K562 (cell line): ENCODE measurements around the gene THRSP. TPM values are rescaled to one million over a fixed set of nuclear protein-coding genes. Genes with fewer than 3 reads are reported as not detected.

Experiments used
- DMBX1 ChIP-seq: fragments of 250-450 bp; sonication (Bioruptor Pico); IDR thresholded peaks from 2 replicates; pipeline ENCODE4 v1.8.0; 2022; ENCODE audit warnings: inconsistent platforms, mild to moderate bottlenecking, moderate library complexity, borderline replicate concordance
- GABPA ChIP-seq: fragments of 200-800 bp; sonication (Bioruptor generic); conservative IDR thresholded peaks from 2 replicates; pipeline ENCODE4 v1.6.1; 2016; ENCODE audit warnings: low read depth, missing genetic modification characterization, missing compliant biosample characterization
- HSF4 ChIP-seq: fragments of 250-450 bp; sonication (Bioruptor Pico); IDR thresholded peaks from 2 replicates; pipeline ENCODE4 v2.1.2; 2022; ENCODE audit warnings: mild to moderate bottlenecking, moderate library complexity, borderline replicate concordance
- LEF1 ChIP-seq: fragments of 450-650 bp; IDR thresholded peaks from 2 replicates; pipeline ENCODE4 v1.6.1; 2016; ENCODE audit warnings: mild to moderate bottlenecking
- POLR2H ChIP-seq: IDR thresholded peaks from 2 replicates; pipeline ENCODE4 v1.6.1; 2016; ENCODE audit warnings: missing genetic modification characterization, low read depth, mild to moderate bottlenecking, control low read depth, missing compliant biosample characterization, moderate library complexity
- ZNF740 ChIP-seq, 3 experiments: fragments of 200-800 bp in 1 of 3; sonication (Bioruptor generic) in 1 of 3; sonication (generic) in 1 of 3; formaldehyde crosslinking in 1 of 3; IDR thresholded peaks; 2 replicates each; pipeline versions ENCODE4 v1.6.1 to v1.8.0; 2016 to 2022; ENCODE audit warnings: mild to moderate bottlenecking in 2 of 3, missing compliant biosample characterization in 2 of 3, missing genetic modification characterization in 2 of 3, missing genetic modification reagents in 1 of 3
- polyA plus RNA-seq, 8 experiments: library from polyadenylated mRNA; depleted of rRNA in 4 of 8; stranded (reverse) in 5 of 8; unstranded in 3 of 8; fragments of >200 nt; fragmentation: Nextera tagmentation in 2 of 8; fragmentation: Illumina TruSeq in 1 of 8; extraction: Ambion mirVana in 2 of 8; extraction: Trizol in 1 of 8; gene quantifications; 2 replicates each; pipeline versions ENCODE4 v1.2.1 to v1.2.3, GENCODE V29; 2011 to 2014; ENCODE audit warnings: inconsistent platforms in 1 of 8, missing spikeins in 1 of 8
- total RNA-seq, 7 experiments: library from RNA; depleted of rRNA in 6 of 7; stranded (reverse); fragments of >200 nt in 6 of 7; fragmentation: Illumina TruSeq in 2 of 7; extraction: Trizol in 2 of 7; gene quantifications; 2 replicates each; pipeline versions ENCODE4 v1.2.1 to v1.2.3, GENCODE V29; 2011 to 2021; ENCODE audit warnings: low replicate concordance in 1 of 7
- TF ChIP-seq, protein P1 (sequence below): fragments of 200-600 bp; sonication (generic); IDR thresholded peaks from one replicate; pipeline ENCODE4 v1.6.1; 2012; ENCODE audit warnings: mild to moderate bottlenecking, low read depth, low read length, inconsistent platforms
- TF ChIP-seq, protein P2 (sequence below): fragments of 450-650 bp; IDR thresholded peaks from 2 replicates; pipeline ENCODE4 v1.6.1; 2017; ENCODE audit warnings: antibody characterized with exemption, mild to moderate bottlenecking

The THRSP gene
- total and polyA plus RNA-seq, 9 of the 15 experiments (the other 6 are each of a cell fraction or from before 2014, with no cell fraction given), result 0.23 to 0.56 (median 0.31) TPM; not detected in 2

DNA sequence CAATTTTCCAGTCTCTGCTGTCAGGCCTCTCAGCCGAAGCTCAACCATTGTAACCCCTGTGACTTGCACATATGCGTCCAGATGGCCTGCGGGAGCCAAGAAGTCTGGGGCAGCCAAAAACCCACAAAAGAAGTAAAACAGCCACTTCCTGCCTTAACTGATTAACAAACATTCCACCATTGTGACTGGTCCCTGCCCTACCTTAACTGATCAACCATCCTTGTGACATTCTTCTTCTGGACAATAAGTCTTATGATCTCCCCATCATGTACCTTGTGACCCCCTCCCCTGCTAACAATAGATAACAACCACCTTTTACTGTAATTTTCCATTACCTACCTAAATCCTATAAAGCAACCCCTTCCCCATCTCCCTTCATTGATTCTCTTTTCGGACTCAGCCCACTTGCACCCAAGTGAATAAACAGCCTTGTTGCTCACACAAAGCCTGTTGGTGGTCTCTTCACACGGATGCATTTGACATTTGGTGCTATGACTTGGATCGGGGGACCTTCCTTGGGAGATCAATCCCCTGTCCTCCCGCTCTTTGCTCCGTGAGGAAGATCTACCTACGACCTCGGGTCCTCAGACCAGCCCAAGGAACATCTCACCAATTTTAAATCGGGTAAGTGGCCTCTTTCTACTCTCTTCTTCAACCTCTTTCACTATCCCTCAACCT lies 17.3 kb downstream of the THRSP start (continued):
- TF ChIP-seq POLR2H (tag), result peak; percentile 93
- TF ChIP-seq HSF4 (CRISPR knock-in tag), result no peak
- TF ChIP-seq, protein P1, sequence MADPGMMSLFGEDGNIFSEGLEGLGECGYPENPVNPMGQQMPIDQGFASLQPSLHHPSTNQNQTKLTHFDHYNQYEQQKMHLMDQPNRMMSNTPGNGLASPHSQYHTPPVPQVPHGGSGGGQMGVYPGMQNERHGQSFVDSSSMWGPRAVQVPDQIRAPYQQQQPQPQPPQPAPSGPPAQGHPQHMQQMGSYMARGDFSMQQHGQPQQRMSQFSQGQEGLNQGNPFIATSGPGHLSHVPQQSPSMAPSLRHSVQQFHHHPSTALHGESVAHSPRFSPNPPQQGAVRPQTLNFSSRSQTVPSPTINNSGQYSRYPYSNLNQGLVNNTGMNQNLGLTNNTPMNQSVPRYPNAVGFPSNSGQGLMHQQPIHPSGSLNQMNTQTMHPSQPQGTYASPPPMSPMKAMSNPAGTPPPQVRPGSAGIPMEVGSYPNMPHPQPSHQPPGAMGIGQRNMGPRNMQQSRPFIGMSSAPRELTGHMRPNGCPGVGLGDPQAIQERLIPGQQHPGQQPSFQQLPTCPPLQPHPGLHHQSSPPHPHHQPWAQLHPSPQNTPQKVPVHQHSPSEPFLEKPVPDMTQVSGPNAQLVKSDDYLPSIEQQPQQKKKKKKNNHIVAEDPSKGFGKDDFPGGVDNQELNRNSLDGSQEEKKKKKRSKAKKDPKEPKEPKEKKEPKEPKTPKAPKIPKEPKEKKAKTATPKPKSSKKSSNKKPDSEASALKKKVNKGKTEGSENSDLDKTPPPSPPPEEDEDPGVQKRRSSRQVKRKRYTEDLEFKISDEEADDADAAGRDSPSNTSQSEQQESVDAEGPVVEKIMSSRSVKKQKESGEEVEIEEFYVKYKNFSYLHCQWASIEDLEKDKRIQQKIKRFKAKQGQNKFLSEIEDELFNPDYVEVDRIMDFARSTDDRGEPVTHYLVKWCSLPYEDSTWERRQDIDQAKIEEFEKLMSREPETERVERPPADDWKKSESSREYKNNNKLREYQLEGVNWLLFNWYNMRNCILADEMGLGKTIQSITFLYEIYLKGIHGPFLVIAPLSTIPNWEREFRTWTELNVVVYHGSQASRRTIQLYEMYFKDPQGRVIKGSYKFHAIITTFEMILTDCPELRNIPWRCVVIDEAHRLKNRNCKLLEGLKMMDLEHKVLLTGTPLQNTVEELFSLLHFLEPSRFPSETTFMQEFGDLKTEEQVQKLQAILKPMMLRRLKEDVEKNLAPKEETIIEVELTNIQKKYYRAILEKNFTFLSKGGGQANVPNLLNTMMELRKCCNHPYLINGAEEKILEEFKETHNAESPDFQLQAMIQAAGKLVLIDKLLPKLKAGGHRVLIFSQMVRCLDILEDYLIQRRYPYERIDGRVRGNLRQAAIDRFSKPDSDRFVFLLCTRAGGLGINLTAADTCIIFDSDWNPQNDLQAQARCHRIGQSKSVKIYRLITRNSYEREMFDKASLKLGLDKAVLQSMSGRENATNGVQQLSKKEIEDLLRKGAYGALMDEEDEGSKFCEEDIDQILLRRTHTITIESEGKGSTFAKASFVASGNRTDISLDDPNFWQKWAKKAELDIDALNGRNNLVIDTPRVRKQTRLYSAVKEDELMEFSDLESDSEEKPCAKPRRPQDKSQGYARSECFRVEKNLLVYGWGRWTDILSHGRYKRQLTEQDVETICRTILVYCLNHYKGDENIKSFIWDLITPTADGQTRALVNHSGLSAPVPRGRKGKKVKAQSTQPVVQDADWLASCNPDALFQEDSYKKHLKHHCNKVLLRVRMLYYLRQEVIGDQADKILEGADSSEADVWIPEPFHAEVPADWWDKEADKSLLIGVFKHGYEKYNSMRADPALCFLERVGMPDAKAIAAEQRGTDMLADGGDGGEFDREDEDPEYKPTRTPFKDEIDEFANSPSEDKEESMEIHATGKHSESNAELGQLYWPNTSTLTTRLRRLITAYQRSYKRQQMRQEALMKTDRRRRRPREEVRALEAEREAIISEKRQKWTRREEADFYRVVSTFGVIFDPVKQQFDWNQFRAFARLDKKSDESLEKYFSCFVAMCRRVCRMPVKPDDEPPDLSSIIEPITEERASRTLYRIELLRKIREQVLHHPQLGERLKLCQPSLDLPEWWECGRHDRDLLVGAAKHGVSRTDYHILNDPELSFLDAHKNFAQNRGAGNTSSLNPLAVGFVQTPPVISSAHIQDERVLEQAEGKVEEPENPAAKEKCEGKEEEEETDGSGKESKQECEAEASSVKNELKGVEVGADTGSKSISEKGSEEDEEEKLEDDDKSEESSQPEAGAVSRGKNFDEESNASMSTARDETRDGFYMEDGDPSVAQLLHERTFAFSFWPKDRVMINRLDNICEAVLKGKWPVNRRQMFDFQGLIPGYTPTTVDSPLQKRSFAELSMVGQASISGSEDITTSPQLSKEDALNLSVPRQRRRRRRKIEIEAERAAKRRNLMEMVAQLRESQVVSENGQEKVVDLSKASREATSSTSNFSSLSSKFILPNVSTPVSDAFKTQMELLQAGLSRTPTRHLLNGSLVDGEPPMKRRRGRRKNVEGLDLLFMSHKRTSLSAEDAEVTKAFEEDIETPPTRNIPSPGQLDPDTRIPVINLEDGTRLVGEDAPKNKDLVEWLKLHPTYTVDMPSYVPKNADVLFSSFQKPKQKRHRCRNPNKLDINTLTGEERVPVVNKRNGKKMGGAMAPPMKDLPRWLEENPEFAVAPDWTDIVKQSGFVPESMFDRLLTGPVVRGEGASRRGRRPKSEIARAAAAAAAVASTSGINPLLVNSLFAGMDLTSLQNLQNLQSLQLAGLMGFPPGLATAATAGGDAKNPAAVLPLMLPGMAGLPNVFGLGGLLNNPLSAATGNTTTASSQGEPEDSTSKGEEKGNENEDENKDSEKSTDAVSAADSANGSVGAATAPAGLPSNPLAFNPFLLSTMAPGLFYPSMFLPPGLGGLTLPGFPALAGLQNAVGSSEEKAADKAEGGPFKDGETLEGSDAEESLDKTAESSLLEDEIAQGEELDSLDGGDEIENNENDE, result no peak
- TF ChIP-seq, protein P2, sequence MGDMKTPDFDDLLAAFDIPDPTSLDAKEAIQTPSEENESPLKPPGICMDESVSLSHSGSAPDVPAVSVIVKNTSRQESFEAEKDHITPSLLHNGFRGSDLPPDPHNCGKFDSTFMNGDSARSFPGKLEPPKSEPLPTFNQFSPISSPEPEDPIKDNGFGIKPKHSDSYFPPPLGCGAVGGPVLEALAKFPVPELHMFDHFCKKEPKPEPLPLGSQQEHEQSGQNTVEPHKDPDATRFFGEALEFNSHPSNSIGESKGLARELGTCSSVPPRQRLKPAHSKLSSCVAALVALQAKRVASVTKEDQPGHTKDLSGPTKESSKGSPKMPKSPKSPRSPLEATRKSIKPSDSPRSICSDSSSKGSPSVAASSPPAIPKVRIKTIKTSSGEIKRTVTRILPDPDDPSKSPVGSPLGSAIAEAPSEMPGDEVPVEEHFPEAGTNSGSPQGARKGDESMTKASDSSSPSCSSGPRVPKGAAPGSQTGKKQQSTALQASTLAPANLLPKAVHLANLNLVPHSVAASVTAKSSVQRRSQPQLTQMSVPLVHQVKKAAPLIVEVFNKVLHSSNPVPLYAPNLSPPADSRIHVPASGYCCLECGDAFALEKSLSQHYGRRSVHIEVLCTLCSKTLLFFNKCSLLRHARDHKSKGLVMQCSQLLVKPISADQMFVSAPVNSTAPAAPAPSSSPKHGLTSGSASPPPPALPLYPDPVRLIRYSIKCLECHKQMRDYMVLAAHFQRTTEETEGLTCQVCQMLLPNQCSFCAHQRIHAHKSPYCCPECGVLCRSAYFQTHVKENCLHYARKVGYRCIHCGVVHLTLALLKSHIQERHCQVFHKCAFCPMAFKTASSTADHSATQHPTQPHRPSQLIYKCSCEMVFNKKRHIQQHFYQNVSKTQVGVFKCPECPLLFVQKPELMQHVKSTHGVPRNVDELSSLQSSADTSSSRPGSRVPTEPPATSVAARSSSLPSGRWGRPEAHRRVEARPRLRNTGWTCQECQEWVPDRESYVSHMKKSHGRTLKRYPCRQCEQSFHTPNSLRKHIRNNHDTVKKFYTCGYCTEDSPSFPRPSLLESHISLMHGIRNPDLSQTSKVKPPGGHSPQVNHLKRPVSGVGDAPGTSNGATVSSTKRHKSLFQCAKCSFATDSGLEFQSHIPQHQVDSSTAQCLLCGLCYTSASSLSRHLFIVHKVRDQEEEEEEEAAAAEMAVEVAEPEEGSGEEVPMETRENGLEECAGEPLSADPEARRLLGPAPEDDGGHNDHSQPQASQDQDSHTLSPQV, result peak; percentile 68
- 0 out of 2 replicates have a peak, but pooled peaks have one; percentile 30 for TF ChIP-seq GABPA (tag)
- 0 out of 2 replicates have a peak, but pooled peaks have one; percentile 62 for TF ChIP-seq DMBX1
- no peak for TF ChIP-seq ZNF740 (CRISPR knock-in tag; IDR thresholded peaks at IDR 0.05)
- 0 out of 4 replicates have a peak, but pooled peaks of 1 of the 2 experiments have one; percentile 6 for TF ChIP-seq ZNF740 (tag; IDR thresholded peaks at IDR 0.05)
- peak; percentile 47 for TF ChIP-seq LEF1
